H1 (cell line): Measurements from ENCODE around the gene C1S. TPM values are rescaled to one million over a fixed set of nuclear protein-coding genes. Genes with fewer than 3 reads are reported as not detected.

Experiments
- CTCF ChIA-PET: fragments of 300-600 bp; sonication (Branson Sonifier 250); formaldehyde crosslinking; loops from one replicate; lab custom pipeline; 2021; ENCODE audit not compliant: partially characterized antibody; lab: Charles Lee
- POLR2A ChIA-PET: fragments of 300-600 bp; sonication (Branson Sonifier 250); formaldehyde crosslinking; loops from one replicate; lab custom pipeline; 2021; ENCODE audit warnings: inconsistent platforms; ENCODE audit not compliant: partially characterized antibody; lab: Charles Lee
- DNase-seq, 2 experiments: peaks; one replicate each; pipeline versions ENCODE4 v3.0.0 to v3.0.0-alpha.2; 2010 to 2022; ENCODE audit warnings: low spot score in 2 of 2, low read depth in 1 of 2, mixed read lengths in 1 of 2
- FAIRE-seq: peaks from 2 replicates; lab custom pipeline; 2011; peaks lifted over from hg19 to GRCh38; lab: Jason Lieb, UNC
- H2AFZ ChIP-seq: 2 replicates; pipeline ENCODE4 v1.8.1; 2012; ENCODE audit warnings: low read length, inconsistent platforms
- H2AK5ac ChIP-seq: 2 replicates; pipeline ENCODE4 v1.6.1; 2013; ENCODE audit warnings: low read depth, low read length
- H2BK120ac ChIP-seq: replicated peaks from 2 replicates; pipeline ENCODE3; 2013; ENCODE audit warnings: low read depth, low read length, inconsistent platforms
- H2BK12ac ChIP-seq: 2 replicates; pipeline ENCODE4 v1.6.1; 2013; ENCODE audit warnings: low read depth, low read length
- H2BK15ac ChIP-seq: 2 replicates; pipeline ENCODE4 v1.6.1; 2013; ENCODE audit warnings: low read length
- H2BK20ac ChIP-seq: 2 replicates; pipeline ENCODE4 v1.6.1; 2013; ENCODE audit warnings: low read length
- H2BK5ac ChIP-seq: 2 replicates; pipeline ENCODE4 v1.6.1; 2013; ENCODE audit warnings: low read depth, low read length
- H3K14ac ChIP-seq: 2 replicates; pipeline ENCODE4 v1.6.1; 2013; ENCODE audit warnings: inconsistent platforms; ENCODE audit not compliant: insufficient read length
- H3K18ac ChIP-seq: 2 replicates; pipeline ENCODE4 v1.6.1; 2013; ENCODE audit warnings: low read length; ENCODE audit errors: extremely low read depth
- H3K23ac ChIP-seq: 2 replicates; pipeline ENCODE4 v1.6.1; 2013; ENCODE audit warnings: inconsistent platforms; ENCODE audit not compliant: insufficient read length
- H3K23me2 ChIP-seq: 2 replicates; pipeline ENCODE4 v1.6.1; 2013; ENCODE audit warnings: low read depth, low read length
- H3K27ac ChIP-seq: 2 replicates; pipeline ENCODE4 v1.6.1; 2011; ENCODE audit warnings: low read depth, low read length, inconsistent platforms
- H3K27me3 ChIP-seq, 4 experiments: replicated peaks in 1 of 4; 1 replicate in 1 of 4; 2 replicates in 3 of 4; pipeline versions ENCODE4 v1.6.1 to v1.8.1; 2011 to 2013; ENCODE audit warnings: low read length in 3 of 4, mild to moderate bottlenecking in 3 of 4, inconsistent platforms in 2 of 4, mixed read lengths in 2 of 4, moderate library complexity in 1 of 4; ENCODE audit not compliant: control insufficient read depth in 3 of 4, insufficient read depth in 3 of 4; ENCODE audit errors: extremely low read depth in 1 of 4
- H3K36me3 ChIP-seq, 4 experiments: 2 replicates each; pipeline versions ENCODE4 v1.6.1 to v1.8.1; 2011 to 2013; ENCODE audit warnings: mild to moderate bottlenecking in 4 of 4, low read length in 3 of 4, moderate library complexity in 2 of 4, control low read depth in 1 of 4, inconsistent platforms in 1 of 4; ENCODE audit not compliant: insufficient read depth in 4 of 4, control insufficient read depth in 2 of 4
- H3K4ac ChIP-seq: replicated peaks from 2 replicates; pipeline ENCODE3; 2013; ENCODE audit warnings: low read length, low read depth, mixed read lengths, inconsistent platforms; ENCODE audit not compliant: insufficient read length
- H3K4me1 ChIP-seq, 4 experiments: replicated peaks in 1 of 4; 1 replicate in 1 of 4; 2 replicates in 3 of 4; pipeline versions ENCODE4 v1.6.1 to v1.8.1; 2011 to 2013; ENCODE audit warnings: low read length in 3 of 4, inconsistent platforms in 2 of 4, mixed read lengths in 1 of 4; ENCODE audit not compliant: insufficient read depth in 4 of 4, control insufficient read depth in 3 of 4
- H3K4me2 ChIP-seq, 2 experiments: 2 replicates each; pipeline versions ENCODE4 v1.6.1 to v1.8.1; 2011 to 2013; ENCODE audit warnings: low read depth in 2 of 2, low read length in 2 of 2, control low read depth in 1 of 2, inconsistent platforms in 1 of 2, mild to moderate bottlenecking in 1 of 2; ENCODE audit not compliant: insufficient read depth in 1 of 2
- H3K4me3 ChIP-seq, 4 experiments: fragments of 200-600, 300-600 bp in 1 of 4; sonication (generic), shearing (Covaris generic), sonication (Bioruptor Twin) in 1 of 4; 2 replicates each; pipeline versions ENCODE4 v1.5.1 to v1.8.1; 2011 to 2016; ENCODE audit warnings: low read length in 4 of 4, low read depth in 3 of 4, control low read depth in 2 of 4, inconsistent platforms in 2 of 4, mild to moderate bottlenecking in 2 of 4, mixed read lengths in 1 of 4, moderate library complexity in 1 of 4; ENCODE audit not compliant: insufficient read depth in 2 of 4; ENCODE audit errors: extremely low read depth in 1 of 4
- H3K56ac ChIP-seq: replicated peaks from 2 replicates; pipeline ENCODE3; 2013; ENCODE audit warnings: low read depth, mild to moderate bottlenecking, mixed read lengths, low read length, inconsistent platforms; ENCODE audit not compliant: insufficient read length
- H3K79me1 ChIP-seq: 2 replicates; pipeline ENCODE4 v1.6.1; 2013; ENCODE audit warnings: low read depth, low read length, control low read depth
- H3K79me2 ChIP-seq, 2 experiments: 2 replicates each; pipeline versions ENCODE4 v1.6.1 to v1.8.1; 2012 to 2013; ENCODE audit warnings: low read length in 2 of 2, mild to moderate bottlenecking in 2 of 2, inconsistent platforms in 1 of 2; ENCODE audit not compliant: insufficient read depth in 2 of 2, control insufficient read depth in 1 of 2
- H3K9ac ChIP-seq, 4 experiments: replicated peaks in 1 of 4; 1 replicate in 1 of 4; 2 replicates in 3 of 4; pipeline versions ENCODE4 v1.6.1 to v1.8.1; 2011 to 2013; ENCODE audit warnings: low read depth in 3 of 4, low read length in 3 of 4, control low read depth in 2 of 4, mild to moderate bottlenecking in 2 of 4, moderate library complexity in 2 of 4, inconsistent platforms in 1 of 4; ENCODE audit errors: extremely low read depth in 1 of 4
- H3K9me3 ChIP-seq, 2 experiments: 2 replicates each; pipeline versions ENCODE4 v1.6.1 to v1.8.1; 2012 to 2013; ENCODE audit warnings: mild to moderate bottlenecking in 2 of 2, moderate library complexity in 2 of 2, control low read depth in 1 of 2, inconsistent platforms in 1 of 2, low read depth in 1 of 2, low read length in 1 of 2, mixed read lengths in 1 of 2; ENCODE audit not compliant: insufficient read depth in 2 of 2
- H4K20me1 ChIP-seq, 2 experiments: replicated peaks in 1 of 2; 2 replicates each; pipeline versions ENCODE3 to v1.8.1; 2011 to 2013; ENCODE audit warnings: inconsistent platforms in 2 of 2, low read length in 2 of 2, mild to moderate bottlenecking in 1 of 2; ENCODE audit not compliant: insufficient read depth in 2 of 2, control insufficient read depth in 1 of 2
- H4K5ac ChIP-seq: 2 replicates; pipeline ENCODE4 v1.6.1; 2013; ENCODE audit warnings: low read length, low read depth, mixed read lengths, inconsistent platforms; ENCODE audit not compliant: insufficient read length
- H4K8ac ChIP-seq: 2 replicates; pipeline ENCODE4 v1.8.0; 2013; ENCODE audit warnings: mild to moderate bottlenecking, moderate library complexity, low read length, inconsistent platforms; ENCODE audit not compliant: insufficient read depth; ENCODE audit errors: extremely low read depth
- H4K91ac ChIP-seq: replicated peaks from 2 replicates; pipeline ENCODE3; 2013; ENCODE audit warnings: low read length, mixed read lengths, inconsistent platforms; ENCODE audit not compliant: insufficient read length
- CHD2 ChIP-seq: IDR thresholded peaks from 2 replicates; pipeline ENCODE4 v1.6.1; 2012; ENCODE audit warnings: low read length, improper control_type of control experiment
- E2F6 ChIP-seq: IDR thresholded peaks from 2 replicates; pipeline ENCODE4 v1.6.1; 2012; ENCODE audit warnings: inconsistent platforms
- HDAC2 ChIP-seq, 2 experiments: fragments of 300-600 bp in 1 of 2; sonication (generic) in 1 of 2; IDR thresholded peaks; 2 replicates each; pipeline ENCODE4 v1.6.1; 2011 to 2012; ENCODE audit warnings: low read depth in 2 of 2, low read length in 2 of 2, mild to moderate bottlenecking in 2 of 2, moderate library complexity in 2 of 2, borderline replicate concordance in 1 of 2, inconsistent platforms in 1 of 2
- SP1 ChIP-seq: IDR thresholded peaks from 2 replicates; pipeline ENCODE4 v1.6.1; 2011; ENCODE audit warnings: low read depth, low read length
- SP4 ChIP-seq: IDR thresholded peaks from 2 replicates; pipeline ENCODE4 v1.6.1; 2012; ENCODE audit warnings: low read length, inconsistent platforms
- WGBS, 2 experiments: shearing (Covaris generic) in 1 of 2; methylation state at CpG; one replicate each; pipeline versions ENCODE4 v1.1.6 to v1.1.7; 2013 to 2015; ENCODE audit warnings: low lambda C conversion rate in 2 of 2, mixed read lengths in 2 of 2, inconsistent platforms in 1 of 2, low coverage in 1 of 2, missing lambda C conversion rate in 1 of 2; ENCODE audit not compliant: insufficient replicate concordance in 2 of 2, insufficient coverage in 1 of 2, insufficient read length in 1 of 2; ENCODE audit errors: extremely low coverage in 1 of 2, missing lambda C conversion rate in 1 of 2; 5-methylcytosine and 5-hydroxymethylcytosine counted together
- polyA plus RNA-seq, 7 experiments: library from polyadenylated mRNA; depleted of rRNA in 3 of 7; stranded (reverse) in 5 of 7; unstranded in 2 of 7; fragments of >200 nt in 5 of 7; fragments of 200-250 nt in 2 of 7; gene quantifications; 1 replicate in 5 of 7; 2 replicates in 1 of 7; 4 replicates in 1 of 7; pipeline versions ENCODE4 v1.2.1 to v1.2.3, GENCODE V29; 2011 to 2013; ENCODE audit warnings: missing spikeins in 2 of 7, mixed read lengths in 2 of 7
- total RNA-seq: library from RNA; stranded (reverse); fragmentation: NEBNext Ultra II Directional; extraction: Animal tissue kit (Norgen Biotek cat#: 25700); gene quantifications from 2 replicates; pipeline ENCODE4 v1.2.1, GENCODE V29; 2021

Gene C1S
- total and polyA plus RNA-seq, 2 of the 8 experiments (the other 6 are each of a cell fraction or from before 2014, with no cell fraction given), result 4.4 to 7.3 TPM

GRCh38 chr12:7093486-7093885 is 33.0 kb downstream of the C1S start:
- Histone ChIP-seq H3K23ac (no peak overlapping the region), H2BK12ac (peak overlapping the region; percentile 39; the same call in 1 of the 2 replicates), H2AFZ (no peak overlapping the region), H3K14ac (no peak overlapping the region), H4K5ac (no peak overlapping the region), H3K27me3 (no peaks in the 10 kb centered on the region; a peak in 1 of 7 replicates), H3K18ac (no peak overlapping the region), H3K4me3 (no peak overlapping the region), H2BK15ac (no peak overlapping the region), H4K8ac (no peak overlapping the region), H3K23me2 (peaks cover 1% of the 10 kb centered on the region; the same call in 1 of the 2 replicates), H3K4me1 (peaks cover 7 to 21% (median 16%) of the 10 kb centered on the region in 4 experiments), H3K36me3 (peaks cover 0 to 1% (median 0%) of the 10 kb centered on the region in 4 experiments; a peak in 1 of 8 replicates), H4K91ac (no peak overlapping the region), H2BK20ac (no peak overlapping the region), H3K9me3 (no peaks in the 10 kb centered on the region), H2BK120ac (no peak overlapping the region), H3K27ac (no peak overlapping the region), H3K79me2 (no peaks in the 10 kb centered on the region), H2BK5ac (peak overlapping the region; percentile 46; the same call in 1 of the 2 replicates), H3K9ac (no peak overlapping the region), H2AK5ac (peak overlapping the region; percentile 60), H3K56ac (no peak overlapping the region), H3K79me1 (no peaks in the 10 kb centered on the region), H3K4me2 (no peak overlapping the region), H3K4ac (no peak overlapping the region), H4K20me1 (peaks cover 0 to 3% of the 10 kb centered on the region in 2 experiments)
- no peak for DNase-seq
- ChIA-PET CTCF (interaction anchor here (0.8 to 4.0 kb wide), 16 partner anchors 11 to 169 kb away, joined by 3 to 34 read pairs (median 4); partner anchors contain the start of genes C1RL and C1S), POLR2A (interaction anchor here (0.9 to 5.6 kb wide), 8 partner anchors 9 to 149 kb away, joined by 3 to 42 read pairs (median 3); partner anchors contain the start of genes C12orf57, C1RL, CLSTN3 and LPCAT3)
- no peak for TF ChIP-seq SP1
- TF ChIP-seq HDAC2 (IDR thresholded peaks at IDR 0.05; ENCODE audit: borderline replicate concordance in 1 of 2, low read depth in 2 of 2, low read length in 2 of 2), result no peak
- TF ChIP-seq SP4, result no peak
- TF ChIP-seq E2F6, result no peak
- TF ChIP-seq CHD2, result no peak
- 91% methylated on average over 5 of the region's 5 CpGs; no CpG with 5 or more reads in 1 of the 2 experiments for WGBS, 2 experiments
- no peak for FAIRE-seq
